Ascending aorta (tissue), 2 donors: ENCODE data around the gene MAJIN. TPM values are rescaled to one million over a fixed set of nuclear protein-coding genes. Genes with fewer than 3 reads are reported as not detected.
"Not testable (repeated sequence)": the region's sequence is repeated elsewhere in the genome, so short reads cannot be mapped to it uniquely, and the experiment has no call there.

Experiments used
- DNase-seq, 2 donors: peaks; one replicate each; pipeline ENCODE4 v3.0.0-alpha.2; 2019; ENCODE audit warnings: low spot score in 2 of 2
- H3K27ac ChIP-seq, 2 donors: fragments of 200-600 bp; sonication (generic); one replicate each; pipeline ENCODE4 v1.5.1; 2016 to 2017; ENCODE audit warnings: mild to moderate bottlenecking in 1 of 2
- H3K27me3 ChIP-seq: fragments of 200-600 bp; sonication (generic); one replicate; pipeline ENCODE4 v1.5.1; 2017
- H3K36me3 ChIP-seq, 2 donors: fragments of 200-600 bp; sonication (generic); one replicate each; pipeline ENCODE4 v1.5.1; 2016
- H3K4me1 ChIP-seq, 2 donors: fragments of 200-600 bp; sonication (generic); one replicate each; pipeline ENCODE4 v1.5.1; 2016 to 2017; ENCODE audit warnings: mild to moderate bottlenecking in 1 of 2
- H3K4me3 ChIP-seq, 2 donors: fragments of 200-600 bp; sonication (generic); one replicate each; pipeline ENCODE4 v1.5.1; 2016 to 2017; ENCODE audit warnings: mild to moderate bottlenecking in 1 of 2
- H3K9me3 ChIP-seq, 2 donors: fragments of 200-600 bp; sonication (generic); one replicate each; pipeline ENCODE4 v1.5.1; 2016
- intact Hi-C: fragments of 100-400 bp; cut with DNase I; formaldehyde crosslinking; loops from one replicate; pipeline ENCODE4 v1.15.1; 2023
- total RNA-seq: library from RNA; depleted of rRNA; stranded (reverse); fragments of >200 nt; gene quantifications from one replicate; pipeline ENCODE4 v1.1.0, GENCODE V29; 2016
- TF ChIP-seq, protein P1 (sequence below), 3 experiments: fragments of 200-600 bp in 2 of 3; fragments of 450-650 bp in 1 of 3; sonication (generic) in 2 of 3; IDR thresholded peaks; one replicate each; pipeline ENCODE4 v1.5.1; 2016 to 2019; ENCODE audit warnings: antibody characterized with exemption in 3 of 3, mild to moderate bottlenecking in 1 of 3, moderate library complexity in 1 of 3

The MAJIN gene
- total RNA-seq, 1 donor from 2014 or later, result not detected

DNA sequence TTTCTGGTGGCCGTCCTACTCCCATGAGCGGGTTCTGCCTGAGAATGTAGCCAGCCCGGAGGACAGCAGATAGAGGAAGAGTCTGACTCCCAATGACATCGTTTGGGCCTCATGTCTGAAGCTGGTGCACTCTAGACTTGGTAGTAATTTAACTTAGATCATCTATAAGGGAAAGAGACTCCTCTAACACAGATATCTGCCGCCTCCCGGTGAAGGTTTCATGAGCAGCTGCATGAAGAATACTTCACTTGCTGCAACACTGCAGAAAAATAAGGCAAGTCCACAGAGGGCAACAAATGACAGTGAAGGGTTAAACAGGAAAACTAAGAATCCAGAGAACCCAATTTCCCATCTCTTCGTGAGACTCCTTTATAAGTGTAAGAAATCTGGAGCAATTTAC is 36.1 kb upstream of the MAJIN start:
- TF ChIP-seq, protein P1, sequence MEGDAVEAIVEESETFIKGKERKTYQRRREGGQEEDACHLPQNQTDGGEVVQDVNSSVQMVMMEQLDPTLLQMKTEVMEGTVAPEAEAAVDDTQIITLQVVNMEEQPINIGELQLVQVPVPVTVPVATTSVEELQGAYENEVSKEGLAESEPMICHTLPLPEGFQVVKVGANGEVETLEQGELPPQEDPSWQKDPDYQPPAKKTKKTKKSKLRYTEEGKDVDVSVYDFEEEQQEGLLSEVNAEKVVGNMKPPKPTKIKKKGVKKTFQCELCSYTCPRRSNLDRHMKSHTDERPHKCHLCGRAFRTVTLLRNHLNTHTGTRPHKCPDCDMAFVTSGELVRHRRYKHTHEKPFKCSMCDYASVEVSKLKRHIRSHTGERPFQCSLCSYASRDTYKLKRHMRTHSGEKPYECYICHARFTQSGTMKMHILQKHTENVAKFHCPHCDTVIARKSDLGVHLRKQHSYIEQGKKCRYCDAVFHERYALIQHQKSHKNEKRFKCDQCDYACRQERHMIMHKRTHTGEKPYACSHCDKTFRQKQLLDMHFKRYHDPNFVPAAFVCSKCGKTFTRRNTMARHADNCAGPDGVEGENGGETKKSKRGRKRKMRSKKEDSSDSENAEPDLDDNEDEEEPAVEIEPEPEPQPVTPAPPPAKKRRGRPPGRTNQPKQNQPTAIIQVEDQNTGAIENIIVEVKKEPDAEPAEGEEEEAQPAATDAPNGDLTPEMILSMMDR (IDR thresholded peaks at IDR 0.05), result no peak
- intact Hi-C loops, result no loop called here
- H3K9me3 ChIP-seq, result no peaks in the 10 kb centered on the region
- no peaks in the 10 kb centered on the region for H3K27me3 ChIP-seq
- no peak overlapping the region for H3K27ac ChIP-seq
- no peaks in the 10 kb centered on the region for H3K36me3 ChIP-seq
- DNase-seq, result no peak
- peaks cover 0 to 1% of the 10 kb centered on the region in 2 donors for H3K4me1 ChIP-seq
- no peak overlapping the region for H3K4me3 ChIP-seq

- H3K9me3 ChIP-seq, intact Hi-C loops, H3K27me3 ChIP-seq, H3K4me1 ChIP-seq, H3K27ac ChIP-seq, DNase-seq, H3K36me3 ChIP-seq, H3K4me3 ChIP-seq: not testable (repeated sequence)
These were observed 32.1 kb upstream of the MAJIN start for GRCh38 chr11:65003968-65004367.

DNA sequence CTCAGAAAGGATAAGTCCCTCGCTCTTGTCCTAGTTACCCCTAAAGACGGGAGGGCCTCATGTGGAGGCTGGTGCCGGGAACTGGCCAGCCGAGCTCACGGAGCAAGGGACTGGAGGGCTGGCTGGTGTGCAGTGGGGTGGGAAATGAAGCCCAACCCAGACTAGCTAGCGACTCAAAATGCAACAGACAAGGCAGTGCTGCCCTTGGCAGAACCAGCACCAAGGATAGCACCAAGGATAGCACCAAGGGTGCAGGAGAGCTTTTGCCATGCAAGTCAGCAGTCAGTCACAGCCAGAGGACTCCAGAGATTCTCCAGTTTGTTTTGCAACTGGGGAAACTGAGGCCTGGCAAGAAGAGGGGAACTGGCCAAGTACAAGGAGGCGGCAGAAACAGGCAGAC is 31.4 kb upstream of the MAJIN start:
- Histone ChIP-seq H3K4me1 (no peaks in the 10 kb centered on the region), H3K9me3 (no peaks in the 10 kb centered on the region), H3K36me3 (no peaks in the 10 kb centered on the region), H3K27me3 (no peaks in the 10 kb centered on the region), H3K27ac (no peak overlapping the region), H3K4me3 (no peak overlapping the region)
- DNase-seq, result no peak
- intact Hi-C loops, result no loop called here
- TF ChIP-seq, protein P1 (IDR thresholded peaks at IDR 0.05), result no peak

DNA sequence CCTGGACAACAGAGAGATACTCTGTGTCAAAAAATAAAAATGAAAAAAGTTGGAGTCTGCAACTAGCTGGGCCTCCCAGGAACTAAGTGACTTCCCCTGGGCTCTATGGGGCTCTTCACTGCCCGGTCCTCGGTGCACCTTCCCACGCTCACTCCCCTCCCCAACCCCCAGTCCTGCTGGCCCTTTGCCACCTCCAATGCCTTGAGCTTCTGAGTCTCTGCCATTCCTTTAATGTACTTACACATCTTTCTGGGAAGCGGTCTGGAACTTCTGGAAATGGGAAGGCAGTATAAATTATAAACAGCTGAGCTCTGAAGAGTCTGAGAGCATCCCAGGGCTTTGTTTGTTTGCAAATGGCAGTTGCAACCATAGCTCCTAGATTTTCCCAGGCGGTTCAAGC is 30.8 kb upstream of the MAJIN start:
- H3K36me3 ChIP-seq, result no peaks in the 10 kb centered on the region
- no peaks in the 10 kb centered on the region for H3K4me1 ChIP-seq
- no peaks in the 10 kb centered on the region for H3K9me3 ChIP-seq
- H3K27ac ChIP-seq, result no peak overlapping the region
- intact Hi-C loops, result no loop called here
- TF ChIP-seq, protein P1 (IDR thresholded peaks at IDR 0.05), result no peak
- no peak overlapping the region for H3K4me3 ChIP-seq
- H3K27me3 ChIP-seq, result no peaks in the 10 kb centered on the region
- DNase-seq, result no peak

DNA sequence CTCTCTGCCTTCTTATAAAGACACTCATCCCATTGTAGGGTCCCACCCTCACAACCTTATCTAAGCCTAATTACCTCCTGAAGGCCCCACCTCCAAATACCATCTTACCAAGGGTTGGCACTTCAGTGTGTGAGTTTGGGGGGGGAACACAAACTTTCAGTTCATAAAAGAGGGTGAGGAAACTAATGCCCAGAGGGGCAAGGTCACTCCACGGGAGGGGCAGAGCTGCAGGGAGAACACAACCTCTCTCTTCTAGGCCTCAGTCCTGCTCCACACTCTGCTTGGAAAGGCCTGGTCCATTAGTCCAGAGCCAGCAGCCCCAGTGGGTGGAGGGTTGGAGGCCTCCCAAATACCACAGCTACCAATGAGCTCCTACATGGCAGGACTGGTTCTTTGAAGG is 27.6 kb upstream of the MAJIN start:
- Histone ChIP-seq H3K9me3 (no peaks in the 10 kb centered on the region), H3K27me3 (no peaks in the 10 kb centered on the region), H3K4me3 (no peak overlapping the region), H3K4me1 (peaks cover 0 to 7% of the 10 kb centered on the region in 2 donors), H3K36me3 (no peaks in the 10 kb centered on the region), H3K27ac (no peak overlapping the region)
- TF ChIP-seq, protein P1 (IDR thresholded peaks at IDR 0.05), result no peak
- intact Hi-C loops, result no loop called here
- DNase-seq, result no peak

DNA sequence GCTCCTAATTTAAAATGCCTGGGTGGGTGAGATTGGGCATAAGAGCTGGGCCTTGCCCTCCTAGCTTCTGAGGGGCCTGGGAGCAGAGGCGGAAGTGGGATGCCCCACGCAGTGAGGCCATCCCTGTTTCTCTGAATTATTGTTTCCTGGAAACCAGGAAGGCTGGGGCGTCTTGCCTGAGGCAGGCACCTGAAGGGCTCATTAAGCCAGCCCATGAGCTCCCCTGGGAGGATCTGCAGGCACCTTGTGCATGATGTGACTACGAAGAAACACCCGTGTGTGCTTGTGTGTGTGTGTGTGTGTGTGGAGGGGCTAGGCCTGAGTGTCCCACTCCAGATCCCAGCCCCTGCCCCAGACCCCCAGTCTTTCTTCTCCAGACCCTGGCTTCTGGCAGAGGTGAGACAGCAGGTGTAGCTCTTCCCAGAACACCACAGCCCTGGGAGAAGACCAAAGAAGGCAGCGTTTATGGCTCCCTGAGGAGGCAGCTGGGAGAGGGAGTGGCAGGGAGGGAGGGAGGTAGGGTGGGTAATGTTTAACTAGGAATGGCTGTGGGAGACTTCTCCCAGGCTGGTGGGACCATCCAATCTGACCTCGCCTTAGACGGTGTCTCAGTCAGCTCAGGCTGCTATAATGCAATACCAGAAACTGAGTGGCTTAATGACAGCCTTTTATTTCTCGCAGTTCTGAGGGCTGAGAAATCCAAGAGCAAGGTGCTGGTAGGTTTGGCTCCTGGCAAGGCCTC is 27.0 kb upstream of the MAJIN start:
- Histone ChIP-seq H3K36me3 (no peaks in the 10 kb centered on the region), H3K4me3 (no peak overlapping the region), H3K27me3 (no peaks in the 10 kb centered on the region), H3K4me1 (peaks cover 0 to 7% of the 10 kb centered on the region in 2 donors), H3K9me3 (no peaks in the 10 kb centered on the region), H3K27ac (no peak overlapping the region)
- intact Hi-C loops, result no loop called here
- DNase-seq, result no peak
- TF ChIP-seq, protein P1 (IDR thresholded peaks at IDR 0.05), result no peak
